Suprapubic skin (tissue), 4 donors: ENCODE data around the gene TOMM6. TPM values are rescaled to one million over a fixed set of nuclear protein-coding genes. Genes with fewer than 3 reads are reported as not detected.

Source experiments
- DNase-seq, 2 donors: peaks; one replicate each; pipeline ENCODE4 v3.0.0-alpha.2; 2019; ENCODE audit warnings: low spot score in 2 of 2
- H3K27ac ChIP-seq: fragments of 200-600 bp; sonication (generic); one replicate; pipeline ENCODE4 v1.5.1; 2019
- H3K27me3 ChIP-seq: fragments of 200-600 bp; sonication (generic); one replicate; pipeline ENCODE4 v1.5.1; 2019
- H3K36me3 ChIP-seq: fragments of 200-600 bp; sonication (generic); one replicate; pipeline ENCODE4 v1.5.1; 2019
- H3K4me1 ChIP-seq: fragments of 200-600 bp; sonication (generic); one replicate; pipeline ENCODE4 v1.5.1; 2019
- H3K4me3 ChIP-seq: fragments of 200-600 bp; sonication (generic); one replicate; pipeline ENCODE4 v1.5.1; 2019; ENCODE audit warnings: mild to moderate bottlenecking
- H3K9me3 ChIP-seq: fragments of 200-600 bp; sonication (generic); one replicate; pipeline ENCODE4 v1.5.1; 2019
- CTCF ChIP-seq, 2 donors: fragments of 200-600 bp in 1 of 2; fragments of 450-650 bp in 1 of 2; sonication (generic) in 1 of 2; IDR thresholded peaks; one replicate each; pipeline ENCODE4 v1.5.1; 2016 to 2019; ENCODE audit warnings: antibody characterized with exemption in 2 of 2, mild to moderate bottlenecking in 1 of 2, moderate library complexity in 1 of 2
- EP300 ChIP-seq: sonication (generic); formaldehyde crosslinking; IDR thresholded peaks from one replicate; pipeline ENCODE4 v1.6.1; 2017; ENCODE audit warnings: antibody characterized with exemption
- POLR2A ChIP-seq, 2 donors: fragments of 450-650 bp; IDR thresholded peaks; one replicate each; pipeline ENCODE4 v1.6.1; 2017; ENCODE audit warnings: antibody characterized with exemption in 2 of 2, mild to moderate bottlenecking in 2 of 2, moderate library complexity in 2 of 2
- POLR2AphosphoS5 ChIP-seq, 3 donors: sonication (generic); formaldehyde crosslinking; IDR thresholded peaks; one replicate each; pipeline ENCODE4 v1.6.1; 2017; ENCODE audit warnings: antibody characterized with exemption in 3 of 3
- WGBS: methylation state at CpG from one replicate; pipeline ENCODE4 v1.1.5; 2018; 5-methylcytosine and 5-hydroxymethylcytosine counted together
- total RNA-seq, 4 donors: library from RNA; depleted of rRNA; stranded (reverse); fragments of >200 nt; gene quantifications; one replicate each; pipeline ENCODE4 v1.1.0, GENCODE V29; 2016

Gene TOMM6
- total RNA-seq, 4 donors from 2014 or later = 50.2 to 165 (median 136) TPM

DNA sequence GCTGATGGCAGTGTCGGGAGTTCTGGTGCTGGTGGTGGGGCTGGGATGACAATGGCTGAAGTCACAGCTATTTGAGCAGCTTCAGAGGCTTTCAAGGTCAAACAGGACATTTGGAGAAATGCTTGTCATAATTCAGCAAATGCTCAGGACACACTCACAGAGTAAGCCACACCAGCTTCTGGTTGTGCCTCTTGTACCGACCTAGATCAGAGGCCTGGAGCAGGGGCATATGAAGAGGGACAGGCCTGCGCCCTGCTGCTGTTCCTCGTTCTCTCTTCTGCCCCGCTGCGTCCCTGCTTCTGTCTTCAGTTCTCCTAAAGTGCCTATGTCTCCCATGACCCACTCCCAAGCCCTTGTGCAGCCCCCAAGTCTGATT is 39.4 kb upstream of the TOMM6 start:
- Histone ChIP-seq H3K4me1 (peaks cover 6% of the 10 kb centered on the region), H3K27me3 (no peaks in the 10 kb centered on the region), H3K27ac (no peak overlapping the region), H3K4me3 (no peak overlapping the region), H3K9me3 (no peaks in the 10 kb centered on the region), H3K36me3 (no peaks in the 10 kb centered on the region)
- TF ChIP-seq POLR2A (IDR thresholded peaks at IDR 0.05) = no peak
- TF ChIP-seq EP300 = no peak
- no peak for TF ChIP-seq CTCF (IDR thresholded peaks at IDR 0.05)
- no peak for TF ChIP-seq POLR2AphosphoS5 (IDR thresholded peaks at IDR 0.05)
- no peak for DNase-seq
- 81% methylated on average over 6 of the region's 6 CpGs for WGBS

DNA sequence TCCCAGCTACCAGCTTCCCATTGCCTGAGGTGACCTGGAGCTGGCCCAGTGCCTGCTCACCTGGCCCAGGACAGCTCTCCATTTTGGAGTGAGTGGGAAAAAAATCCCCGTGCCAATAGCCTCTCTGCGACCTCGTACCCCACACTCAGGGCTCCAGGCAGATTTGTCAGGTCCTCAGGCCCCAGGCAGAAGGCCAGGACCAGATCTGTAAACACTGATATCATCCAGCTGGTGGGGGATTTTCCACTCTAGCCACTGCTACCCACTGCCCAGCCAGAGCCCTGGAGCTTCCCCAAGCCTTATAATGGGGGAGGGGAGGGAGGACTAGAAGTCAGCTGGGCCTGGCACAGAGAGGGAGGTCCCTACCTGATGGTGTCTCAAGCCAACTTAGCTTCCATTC is 39.0 kb upstream of the TOMM6 start:
- H3K4me3 ChIP-seq = no peak overlapping the region
- DNase-seq = no peak
- no peaks in the 10 kb centered on the region for H3K27me3 ChIP-seq
- H3K9me3 ChIP-seq = no peaks in the 10 kb centered on the region
- TF ChIP-seq EP300 (no peak), CTCF (IDR thresholded peaks at IDR 0.05) (no peak), POLR2A (IDR thresholded peaks at IDR 0.05) (no peak), POLR2AphosphoS5 (IDR thresholded peaks at IDR 0.05) (no peak)
- 91% methylated on average over 2 of the region's 3 CpGs for WGBS
- no peaks in the 10 kb centered on the region for H3K36me3 ChIP-seq
- H3K4me1 ChIP-seq = peaks cover 6% of the 10 kb centered on the region
- no peak overlapping the region for H3K27ac ChIP-seq

- over 99% methylated on average over 3 of the region's 3 CpGs for WGBS
- peaks cover 6% of the 10 kb centered on the region for H3K4me1 ChIP-seq
These were observed 37.1 kb upstream of the TOMM6 start for GRCh38 chr6:41750374-41750773.

DNA sequence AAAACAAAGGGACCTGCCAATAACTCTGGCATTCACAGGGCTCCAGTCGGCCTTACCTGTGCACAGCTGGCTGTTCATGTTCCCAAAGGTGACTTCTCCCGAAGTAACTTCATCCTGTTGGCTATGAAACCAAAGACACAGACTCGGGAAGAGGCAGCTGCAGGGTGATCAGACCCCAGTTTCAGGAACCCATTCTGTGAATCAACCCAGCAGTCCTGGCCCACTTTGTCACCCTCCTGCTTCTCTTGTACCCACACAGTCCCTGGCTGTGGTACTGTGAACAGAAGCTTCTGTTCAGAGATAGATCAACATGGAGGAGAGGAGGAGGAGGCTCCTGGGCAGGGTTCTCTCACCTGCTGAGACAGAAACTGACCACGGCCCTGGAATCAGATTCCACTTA is 31.6 kb upstream of the TOMM6 start:
- Histone ChIP-seq H3K27me3 (peaks cover 4% of the 10 kb centered on the region), H3K9me3 (no peaks in the 10 kb centered on the region), H3K36me3 (no peaks in the 10 kb centered on the region), H3K4me3 (no peak overlapping the region), H3K27ac (no peak overlapping the region), H3K4me1 (no peaks in the 10 kb centered on the region)
- no peak for TF ChIP-seq POLR2A (IDR thresholded peaks at IDR 0.05)
- TF ChIP-seq EP300 = no peak
- no peak for TF ChIP-seq CTCF (IDR thresholded peaks at IDR 0.05)
- no peak for TF ChIP-seq POLR2AphosphoS5 (IDR thresholded peaks at IDR 0.05)
- 72% methylated on average over 4 of the region's 4 CpGs for WGBS
- no peak for DNase-seq

More at GRCh38 chr6:41750374-41750773, 37.1 kb upstream of the TOMM6 start:
- DNase-seq = no peak
- H3K4me3 ChIP-seq = no peak overlapping the region
- no peaks in the 10 kb centered on the region for H3K36me3 ChIP-seq
- no peaks in the 10 kb centered on the region for H3K9me3 ChIP-seq
- no peak overlapping the region for H3K27ac ChIP-seq
- no peak for TF ChIP-seq CTCF (IDR thresholded peaks at IDR 0.05)
- TF ChIP-seq EP300 = no peak
- no peak for TF ChIP-seq POLR2A (IDR thresholded peaks at IDR 0.05)
- TF ChIP-seq POLR2AphosphoS5 (IDR thresholded peaks at IDR 0.05) = no peak
- H3K27me3 ChIP-seq = no peaks in the 10 kb centered on the region

DNA sequence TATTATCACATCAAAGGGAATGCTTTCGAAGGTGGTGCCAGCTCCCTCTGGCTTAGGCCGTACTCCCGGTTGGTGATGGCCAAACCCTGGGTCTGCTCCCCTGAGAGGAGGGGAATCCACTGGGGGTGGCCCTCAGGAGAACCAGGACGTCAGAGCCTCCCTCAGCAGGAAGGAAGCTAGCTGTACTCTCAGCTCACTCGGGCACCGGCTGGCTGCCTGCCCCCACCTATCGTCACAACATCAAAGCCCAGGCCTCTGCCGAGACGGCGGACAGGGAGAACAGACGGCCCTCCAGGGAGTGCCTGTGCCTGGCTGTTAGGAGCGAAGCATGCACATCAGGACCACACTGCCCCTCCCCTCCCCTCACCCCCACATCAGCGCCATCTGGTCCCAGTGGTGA is 31.1 kb upstream of the TOMM6 start:
- no peak for DNase-seq
- TF ChIP-seq POLR2AphosphoS5 (IDR thresholded peaks at IDR 0.05) = no peak
- TF ChIP-seq CTCF (IDR thresholded peaks at IDR 0.05) = no peak
- no peak for TF ChIP-seq EP300
- Histone ChIP-seq H3K27me3 (peaks cover 4% of the 10 kb centered on the region), H3K27ac (no peak overlapping the region), H3K4me1 (no peaks in the 10 kb centered on the region), H3K9me3 (no peaks in the 10 kb centered on the region), H3K4me3 (no peak overlapping the region), H3K36me3 (no peaks in the 10 kb centered on the region)
- 62% methylated on average over 9 of the region's 13 CpGs for WGBS
